ENCODE results near the gene AMHR2.

Gene AMHR2

DNA sequence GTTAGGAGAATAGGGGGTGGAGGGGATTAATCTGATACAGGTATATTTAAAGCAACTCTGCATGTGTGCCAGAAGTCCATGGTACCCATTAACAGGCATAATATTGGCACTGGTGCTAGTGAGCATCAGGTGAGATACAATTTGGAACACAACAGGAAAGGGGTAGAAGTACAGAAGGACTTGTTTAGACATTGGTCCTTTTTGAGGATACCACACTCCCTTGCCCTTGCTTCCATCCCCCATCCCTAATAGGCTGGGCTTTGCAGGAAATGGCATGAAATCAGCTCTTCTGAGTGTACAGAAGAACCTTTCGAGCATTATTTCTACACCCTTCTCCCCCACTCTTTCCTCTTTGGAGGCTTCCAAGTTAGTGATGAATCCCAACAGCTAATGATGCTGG lies 44.6 kb downstream of the AMHR2 start:
- no peak overlapping the region for H3K4me3 ChIP-seq
- no peak overlapping the region for H3K27ac ChIP-seq

DNA sequence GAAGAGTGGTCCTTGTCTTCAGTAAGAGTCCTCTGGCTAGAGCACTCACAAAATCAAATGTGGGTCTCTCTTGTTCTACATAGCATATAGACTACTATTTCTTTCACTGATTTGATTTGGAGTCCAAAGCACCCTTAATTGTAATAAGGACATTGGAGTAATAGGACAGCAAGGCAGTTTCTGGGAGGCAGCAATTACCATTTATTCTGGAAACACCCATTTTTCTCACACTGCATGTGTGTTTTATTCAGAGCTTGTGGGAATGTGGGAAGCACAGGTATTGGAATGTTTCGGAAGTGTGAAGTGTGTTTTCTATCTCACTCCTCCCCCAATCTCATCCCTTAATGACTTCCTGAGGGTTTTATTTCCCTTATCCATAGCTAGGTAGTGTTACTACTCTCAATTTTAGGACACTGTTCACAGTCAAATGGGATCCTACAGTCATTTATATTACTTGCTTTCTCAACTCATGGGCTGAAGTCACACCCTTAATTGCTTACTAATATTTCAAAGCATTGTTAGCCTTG lies 48.5 kb downstream of the AMHR2 start:
- no peak overlapping the region for H3K27ac ChIP-seq
- no peak overlapping the region for H3K4me3 ChIP-seq

DNA sequence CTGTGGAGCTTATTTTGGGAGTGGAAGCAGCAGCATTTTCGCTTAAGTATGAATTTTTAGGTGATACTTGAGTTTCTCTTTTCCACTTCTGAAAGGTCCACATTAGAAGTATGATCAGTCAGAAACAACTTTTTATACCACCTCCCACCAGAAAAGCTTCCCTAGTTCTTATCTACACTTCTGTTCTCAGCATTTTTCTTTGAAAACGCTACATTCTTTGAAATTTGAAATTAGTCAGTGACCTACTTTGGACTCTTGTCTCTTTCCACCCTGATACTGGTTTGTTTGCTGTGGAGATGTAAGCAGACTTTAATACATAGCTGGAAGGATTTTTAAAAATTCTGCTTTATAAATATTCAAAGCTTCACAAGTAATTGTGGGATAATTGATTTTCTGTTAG lies 50.4 kb downstream of the AMHR2 start:
- peak overlapping the region in 2 of 21 experiments; percentile 11 to 30 for H3K27ac ChIP-seq
- no peak overlapping the region for H3K4me3 ChIP-seq

DNA sequence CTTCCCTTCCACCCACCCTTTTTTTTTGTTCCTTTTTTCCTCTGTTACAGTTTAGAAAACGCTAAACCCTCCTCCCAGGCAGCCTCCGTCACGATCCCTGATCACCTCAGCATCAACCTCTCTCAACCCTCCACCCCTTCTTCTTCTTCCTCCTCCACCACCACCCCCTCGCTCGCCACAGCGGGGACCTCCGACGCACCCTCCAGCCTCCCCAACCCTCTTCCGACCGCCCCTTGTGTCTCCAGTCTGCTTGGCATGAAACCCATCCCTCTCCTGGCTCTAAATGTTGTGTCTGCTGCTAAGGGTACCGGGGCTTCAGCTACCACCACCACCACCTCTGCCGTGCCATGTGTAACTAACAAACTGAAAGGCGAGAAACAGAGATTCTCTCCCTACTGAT lies 51.2 kb downstream of the AMHR2 start:
- H3K27ac ChIP-seq = peak overlapping the region in 1 of 21 experiments; percentile 30
- no peak overlapping the region for H3K4me3 ChIP-seq

DNA sequence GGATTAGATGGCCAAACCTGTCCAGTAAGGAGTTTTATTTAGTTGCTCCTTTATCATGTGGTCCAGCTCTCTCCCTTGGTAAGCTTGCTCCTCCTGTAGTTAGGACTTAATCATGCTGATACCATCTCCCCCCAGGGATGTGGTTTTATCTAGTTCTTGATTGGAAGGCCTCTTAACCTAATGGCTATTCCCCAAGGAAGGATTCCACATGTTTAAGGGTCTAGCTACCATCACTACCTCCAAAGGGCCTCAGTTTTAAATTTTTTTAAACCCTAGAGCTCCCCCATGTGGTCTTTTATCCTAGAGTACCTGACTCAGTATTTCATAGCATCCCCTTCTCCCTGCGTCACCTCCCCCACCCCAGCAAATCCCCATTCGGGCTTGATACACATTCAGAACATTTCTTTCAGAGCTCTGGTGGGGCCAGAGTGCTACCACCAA lies 53.1 kb downstream of the AMHR2 start:
- H3K4me3 ChIP-seq = no peak overlapping the region
- H3K27ac ChIP-seq = no peak overlapping the region

DNA sequence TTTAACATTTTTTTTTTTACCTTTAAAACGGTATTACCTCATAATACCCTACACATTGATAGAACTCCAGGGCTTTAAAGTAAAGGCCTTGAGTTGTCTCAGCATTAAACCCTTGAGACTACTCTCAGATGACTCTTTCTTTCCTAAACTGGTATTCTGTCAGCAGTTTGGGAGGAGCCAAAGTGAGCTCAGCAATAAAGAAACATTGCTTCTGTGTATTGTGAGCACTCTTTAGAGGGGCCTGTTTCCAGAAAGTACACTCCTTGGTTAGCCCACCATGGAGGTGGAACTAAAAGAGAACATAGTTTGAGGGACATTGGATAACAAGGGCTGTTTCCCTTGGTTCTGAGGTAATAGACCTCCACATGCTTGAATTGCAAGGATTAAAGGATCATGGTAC lies 55.2 kb downstream of the AMHR2 start:
- H3K4me3 ChIP-seq = no peak overlapping the region
- peak overlapping the region in 1 of 21 experiments; percentile 5 for H3K27ac ChIP-seq

DNA sequence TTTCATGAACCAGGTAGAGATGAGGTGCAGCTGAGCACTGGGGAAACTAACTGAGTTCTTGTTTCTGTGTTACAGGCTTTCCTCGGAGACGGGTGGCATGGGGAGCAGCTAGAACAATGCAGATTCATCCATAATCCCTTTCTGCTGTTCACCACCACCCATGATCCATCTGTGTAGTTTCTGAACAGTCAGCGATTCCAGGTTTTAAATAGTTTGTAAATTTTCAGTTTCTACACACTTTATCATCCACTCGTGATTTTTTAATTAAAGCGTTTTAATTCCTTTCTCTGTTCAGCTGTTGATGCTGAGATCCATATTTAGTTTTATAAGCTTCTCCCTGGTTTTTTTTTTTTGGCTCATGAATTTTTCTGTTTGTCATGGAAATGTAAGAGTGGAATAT lies 55.7 kb downstream of the AMHR2 start:
- Histone ChIP-seq H3K27ac (no peak overlapping the region), H3K4me3 (no peak overlapping the region)

DNA sequence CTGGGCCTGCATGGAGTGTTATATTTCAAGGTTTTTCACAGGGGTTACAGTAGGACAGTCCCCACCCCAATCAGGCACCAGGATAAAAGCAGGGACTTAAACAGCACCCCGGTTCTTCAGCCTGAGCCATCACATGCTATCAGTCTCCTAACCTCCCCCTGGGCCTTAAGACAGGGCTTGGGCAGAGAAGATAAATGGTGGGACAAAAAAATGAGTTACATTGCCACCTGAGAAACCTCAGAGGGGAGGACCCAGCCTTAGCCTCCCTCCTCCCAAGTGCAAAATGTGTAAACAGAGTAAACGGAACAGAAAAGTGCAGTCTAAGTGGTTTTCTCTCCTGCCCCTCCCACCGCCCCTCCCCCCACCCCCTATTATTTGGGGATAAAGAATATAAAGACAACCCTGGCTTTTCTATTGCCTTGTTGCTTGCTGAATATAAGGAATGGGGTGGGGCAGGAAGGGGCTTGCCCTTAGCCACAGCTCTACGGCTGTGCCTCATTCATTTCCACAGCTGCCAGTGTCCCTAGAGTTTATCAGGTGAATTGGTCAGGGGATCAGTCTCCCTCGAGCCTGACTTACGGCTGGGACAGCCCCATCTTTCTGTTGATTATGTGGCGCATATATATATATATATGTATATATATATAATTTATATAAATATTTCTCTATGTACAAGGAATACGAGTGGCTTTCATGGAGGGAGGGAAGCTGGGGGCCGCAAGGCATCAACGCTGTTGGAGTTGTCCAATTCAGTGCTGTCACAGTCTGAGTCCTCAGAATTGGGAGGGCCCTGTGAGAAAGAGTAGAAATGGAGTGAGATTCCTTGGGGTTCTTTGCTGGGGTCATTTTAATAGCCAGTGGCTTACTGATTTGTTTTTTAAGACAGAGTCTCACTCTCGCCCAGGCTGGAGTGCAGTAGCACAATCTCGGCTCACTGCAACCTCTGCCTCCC lies 57.1 kb downstream of the AMHR2 start:
- Histone ChIP-seq H3K4me3 (no peak overlapping the region), H3K27ac (peak overlapping the region in 2 of 21 experiments; percentile 40 to 56)
